ENCODE results near the gene RRAD.

DNA sequence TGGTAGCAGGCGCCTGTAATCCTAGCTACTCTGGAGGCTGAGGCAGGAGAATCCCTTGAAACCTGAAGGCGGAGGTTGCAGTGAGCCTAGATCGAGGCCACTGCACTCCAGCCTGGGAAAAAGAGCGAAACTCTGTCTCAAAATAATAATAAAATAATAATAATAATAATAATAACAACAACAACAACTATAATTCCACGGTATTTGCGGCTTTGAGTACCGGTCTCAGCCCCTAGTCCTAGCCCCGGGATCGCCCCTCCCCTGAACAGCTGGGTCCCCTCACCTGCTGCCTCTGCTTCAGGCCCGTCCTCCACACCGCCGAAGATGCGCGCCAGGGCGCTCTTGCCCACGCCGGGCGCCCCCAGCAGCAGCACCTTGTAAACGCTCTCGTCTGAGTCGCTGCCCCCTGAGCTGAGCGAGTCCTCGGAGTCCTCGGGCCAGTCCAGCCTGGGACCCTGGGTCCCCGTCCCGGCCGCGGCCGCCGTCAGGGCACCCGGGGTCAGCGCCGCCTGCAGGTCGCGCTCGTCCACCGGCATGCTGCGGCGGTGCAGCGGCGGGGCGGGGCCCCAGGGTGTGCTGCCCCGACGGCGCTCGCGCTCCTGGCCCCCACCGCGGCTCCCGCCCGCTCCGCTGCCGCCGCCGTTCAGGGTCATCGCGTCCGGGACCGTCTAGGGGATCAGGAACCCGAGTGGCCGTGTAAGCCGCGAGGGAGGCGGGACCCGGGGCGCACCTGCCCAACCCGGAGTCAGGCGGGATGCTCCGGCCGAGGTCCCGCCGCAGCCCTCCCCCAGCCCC is 611 bp downstream of the RRAD start:
- TF ChIP-seq EZH2phosphoT487 (IDR thresholded peaks at IDR 0.05; ENCODE audit: borderline replicate concordance, low read length), result no peak
- TF ChIP-seq, protein P1, sequence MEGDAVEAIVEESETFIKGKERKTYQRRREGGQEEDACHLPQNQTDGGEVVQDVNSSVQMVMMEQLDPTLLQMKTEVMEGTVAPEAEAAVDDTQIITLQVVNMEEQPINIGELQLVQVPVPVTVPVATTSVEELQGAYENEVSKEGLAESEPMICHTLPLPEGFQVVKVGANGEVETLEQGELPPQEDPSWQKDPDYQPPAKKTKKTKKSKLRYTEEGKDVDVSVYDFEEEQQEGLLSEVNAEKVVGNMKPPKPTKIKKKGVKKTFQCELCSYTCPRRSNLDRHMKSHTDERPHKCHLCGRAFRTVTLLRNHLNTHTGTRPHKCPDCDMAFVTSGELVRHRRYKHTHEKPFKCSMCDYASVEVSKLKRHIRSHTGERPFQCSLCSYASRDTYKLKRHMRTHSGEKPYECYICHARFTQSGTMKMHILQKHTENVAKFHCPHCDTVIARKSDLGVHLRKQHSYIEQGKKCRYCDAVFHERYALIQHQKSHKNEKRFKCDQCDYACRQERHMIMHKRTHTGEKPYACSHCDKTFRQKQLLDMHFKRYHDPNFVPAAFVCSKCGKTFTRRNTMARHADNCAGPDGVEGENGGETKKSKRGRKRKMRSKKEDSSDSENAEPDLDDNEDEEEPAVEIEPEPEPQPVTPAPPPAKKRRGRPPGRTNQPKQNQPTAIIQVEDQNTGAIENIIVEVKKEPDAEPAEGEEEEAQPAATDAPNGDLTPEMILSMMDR (IDR thresholded peaks at IDR 0.05; ENCODE audit: low read depth, low read length, poor library complexity, severe bottlenecking), result peak; percentile 21

Data from DOHH2 (cell line).